HG02943 (cell line): Measurements from ENCODE around the gene SCRN2.

Experiments
- ATAC-seq: cut with Tn5 transposase; IDR thresholded peaks from one replicate; pipeline ENCODE4 v1.9.1; 2021; ENCODE audit warnings: mild to moderate bottlenecking, low read depth, moderate library complexity; ENCODE audit not compliant: unreplicated experiment

Gene SCRN2

DNA sequence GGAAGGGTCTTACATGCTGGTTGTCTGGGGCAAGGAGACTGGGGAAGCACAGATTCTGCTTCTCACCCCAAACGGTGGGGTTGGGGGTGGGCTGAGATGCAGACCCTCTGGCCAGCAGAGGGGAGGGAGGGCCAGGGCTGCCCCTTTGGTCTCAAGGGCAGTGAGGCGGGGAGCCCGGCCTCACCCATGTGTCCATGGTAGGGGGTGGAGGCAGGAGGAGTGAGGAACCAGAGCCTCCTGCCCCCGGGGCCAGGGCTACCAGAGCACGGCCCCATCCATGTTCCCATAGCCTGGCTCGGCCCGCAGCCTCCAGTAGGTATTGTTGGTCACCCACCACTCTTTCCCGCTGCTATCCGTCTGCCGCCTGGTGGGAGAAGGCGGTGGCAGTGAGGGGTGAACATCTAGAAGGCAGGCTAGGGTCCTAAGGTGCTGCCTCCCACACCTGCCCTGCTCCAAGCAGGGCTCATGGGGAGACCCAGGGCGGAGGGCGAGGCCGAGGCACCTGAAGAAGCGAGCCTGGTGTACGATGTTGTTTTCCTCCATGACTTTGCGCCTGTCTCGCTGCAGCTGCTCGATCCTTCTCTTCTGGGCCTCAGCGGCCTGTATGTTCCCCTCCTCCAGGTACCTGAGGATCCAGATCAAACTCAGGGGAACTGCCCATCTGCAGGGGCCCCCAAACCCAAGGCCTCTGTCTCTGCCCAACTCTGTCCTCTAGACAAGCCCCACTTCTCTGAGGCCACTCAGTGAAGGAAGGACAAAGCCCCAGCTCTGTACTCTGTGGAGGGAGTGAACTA, 32.8 kb downstream of the SCRN2 start:
- no peak for ATAC-seq

- no peak for ATAC-seq
Measured at GRCh38 chr17:47807421-47807820, 33.7 kb downstream of the SCRN2 start.

DNA sequence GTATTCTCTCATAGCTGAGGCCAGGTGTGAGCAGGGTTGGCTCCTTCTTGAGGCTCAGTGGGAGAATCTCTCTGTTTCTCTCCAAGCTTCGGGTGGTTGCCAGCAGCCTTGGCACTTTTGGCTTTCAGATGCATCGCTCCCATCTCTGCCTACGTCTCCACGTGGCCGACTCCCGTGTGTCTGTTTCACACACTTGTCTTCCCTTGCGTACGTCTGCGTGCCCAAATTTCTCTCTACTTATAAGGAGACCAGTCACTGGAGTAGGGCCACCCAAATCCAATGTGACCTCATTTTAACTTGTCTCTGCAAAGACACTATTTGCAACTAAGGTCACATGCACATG, 34.2 kb downstream of the SCRN2 start:
- ATAC-seq = no peak

DNA sequence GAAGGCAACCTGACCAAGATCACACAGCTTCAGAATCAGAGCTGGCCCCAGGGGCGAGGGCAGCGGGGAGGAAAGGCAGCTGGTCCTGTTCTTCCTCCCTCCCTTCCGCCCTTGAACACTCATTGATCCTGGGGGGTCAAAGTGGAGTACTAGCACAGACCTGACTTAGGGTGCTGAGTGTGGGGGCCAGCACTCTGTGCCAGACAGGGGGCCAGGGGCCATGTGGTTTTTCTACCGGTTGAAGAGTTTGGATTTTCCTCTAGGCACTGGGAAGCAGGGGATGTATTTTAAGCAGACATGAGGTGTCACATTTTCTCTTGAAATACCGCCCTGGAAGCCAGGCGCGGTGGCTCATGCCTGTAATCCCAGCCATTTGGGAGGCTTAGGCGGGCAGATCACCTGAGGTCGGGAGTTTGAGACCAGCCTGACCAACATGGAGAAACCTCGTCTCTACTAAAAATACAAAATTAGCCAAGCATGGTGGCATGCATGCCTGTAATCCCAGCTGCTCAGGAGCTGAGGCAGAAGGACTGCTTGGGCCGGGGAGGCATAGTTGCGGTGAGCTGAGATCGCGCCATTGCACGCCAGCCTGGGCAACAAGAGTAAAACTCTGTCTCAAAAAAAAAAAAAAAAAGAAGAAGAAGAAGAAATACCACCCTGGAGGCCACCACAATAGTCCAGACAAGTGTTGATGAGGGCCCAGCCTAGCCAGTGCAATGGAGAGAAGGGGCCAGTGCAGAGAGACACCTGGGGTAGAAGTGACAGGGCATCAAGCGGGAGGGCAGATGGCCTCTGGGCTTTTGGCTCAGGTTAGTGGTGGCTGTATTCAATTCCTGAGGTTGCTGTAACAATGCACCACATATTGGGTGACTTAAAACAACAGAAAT, 34.8 kb downstream of the SCRN2 start:
- no peak for ATAC-seq

DNA sequence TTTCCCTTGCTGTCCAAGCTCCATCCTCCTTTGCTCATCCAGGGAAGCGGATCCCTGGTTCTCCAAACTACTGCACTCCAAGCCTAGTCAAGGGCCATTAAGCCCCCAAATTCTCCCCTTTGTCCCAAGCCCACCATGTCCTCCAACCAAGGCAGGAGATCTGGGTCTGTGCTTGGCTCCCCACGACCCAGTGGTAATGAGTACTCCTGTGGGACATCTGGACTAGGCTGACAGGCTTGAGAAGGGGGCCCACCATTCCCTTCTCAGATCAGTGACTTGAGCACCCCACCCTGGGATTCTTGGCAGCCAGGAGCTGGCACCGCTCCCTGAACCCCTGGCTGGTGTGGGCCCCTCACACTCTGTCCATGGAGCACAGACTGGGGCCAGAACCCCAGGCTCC, 36.6 kb downstream of the SCRN2 start:
- no peak for ATAC-seq

- no peak for ATAC-seq
Measured at GRCh38 chr17:47803751-47804150, 37.3 kb downstream of the SCRN2 start.

- no peak for ATAC-seq
Measured at GRCh38 chr17:47803201-47803600, 37.9 kb downstream of the SCRN2 start.

GRCh38 chr17:47802341-47803022, 38.6 kb downstream of the SCRN2 start:
- no peak for ATAC-seq

GRCh38 chr17:47801906-47802305, 39.2 kb downstream of the SCRN2 start:
- ATAC-seq = no peak

DNA sequence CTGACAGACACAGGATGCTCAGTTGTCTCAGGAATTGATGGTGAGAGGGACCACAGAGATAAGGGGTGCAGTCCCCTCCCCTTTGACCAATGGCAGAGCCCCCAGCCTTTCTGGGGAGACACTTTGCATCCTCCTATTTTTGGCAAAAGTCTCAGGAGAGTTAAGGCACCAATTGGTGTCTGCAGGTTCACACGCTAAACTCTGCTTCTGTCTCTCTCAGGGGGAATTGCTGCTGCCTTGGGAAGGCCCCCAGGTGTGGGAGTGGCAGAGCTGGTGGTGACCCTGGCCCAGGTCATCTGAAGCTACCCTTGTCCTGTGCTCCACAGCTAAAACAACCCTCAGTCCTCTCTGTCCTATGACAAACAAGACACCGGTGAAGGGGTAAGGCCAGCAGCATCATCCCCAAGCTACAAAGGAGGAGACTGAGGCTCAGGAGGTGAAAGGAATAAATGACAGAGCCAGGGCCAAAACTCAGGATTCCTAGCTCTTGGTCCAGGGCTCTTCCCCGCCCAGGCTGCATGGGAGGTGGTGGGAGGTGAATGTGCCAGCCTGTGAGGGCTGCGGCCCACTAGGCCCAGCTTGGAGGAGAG, 39.8 kb downstream of the SCRN2 start:
- no peak for ATAC-seq

DNA sequence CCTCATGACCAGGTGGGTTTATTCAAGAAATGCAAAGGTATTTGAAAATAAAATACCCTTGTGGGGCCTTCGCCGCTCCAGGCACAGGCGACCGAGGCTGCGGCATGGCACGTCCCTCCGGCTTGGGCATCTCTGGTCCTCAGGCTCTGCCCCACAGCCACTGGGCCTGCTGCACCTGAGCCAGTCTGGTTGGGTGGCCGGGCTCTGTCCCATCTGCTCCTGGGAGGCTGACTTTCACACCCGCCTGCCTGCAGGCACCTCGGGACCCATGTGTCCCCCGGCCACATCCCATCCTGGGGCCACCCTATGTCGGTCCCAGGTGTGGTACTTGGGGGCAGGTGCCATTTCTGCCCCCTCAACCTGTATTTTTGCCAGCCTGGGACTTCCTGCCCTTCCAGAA, 40.4 kb downstream of the SCRN2 start:
- ATAC-seq = no peak

- no peak for ATAC-seq
Measured at GRCh38 chr17:47797797-47798196, 43.3 kb downstream of the SCRN2 start.

- ATAC-seq = no peak
Measured at GRCh38 chr17:47792979-47793378, 48.1 kb downstream of the SCRN2 start.

- no peak for ATAC-seq
Measured at GRCh38 chr17:47792457-47792856, 48.6 kb downstream of the SCRN2 start.

GRCh38 chr17:47791025-47791424, 50.0 kb downstream of the SCRN2 start:
- no peak for ATAC-seq

DNA sequence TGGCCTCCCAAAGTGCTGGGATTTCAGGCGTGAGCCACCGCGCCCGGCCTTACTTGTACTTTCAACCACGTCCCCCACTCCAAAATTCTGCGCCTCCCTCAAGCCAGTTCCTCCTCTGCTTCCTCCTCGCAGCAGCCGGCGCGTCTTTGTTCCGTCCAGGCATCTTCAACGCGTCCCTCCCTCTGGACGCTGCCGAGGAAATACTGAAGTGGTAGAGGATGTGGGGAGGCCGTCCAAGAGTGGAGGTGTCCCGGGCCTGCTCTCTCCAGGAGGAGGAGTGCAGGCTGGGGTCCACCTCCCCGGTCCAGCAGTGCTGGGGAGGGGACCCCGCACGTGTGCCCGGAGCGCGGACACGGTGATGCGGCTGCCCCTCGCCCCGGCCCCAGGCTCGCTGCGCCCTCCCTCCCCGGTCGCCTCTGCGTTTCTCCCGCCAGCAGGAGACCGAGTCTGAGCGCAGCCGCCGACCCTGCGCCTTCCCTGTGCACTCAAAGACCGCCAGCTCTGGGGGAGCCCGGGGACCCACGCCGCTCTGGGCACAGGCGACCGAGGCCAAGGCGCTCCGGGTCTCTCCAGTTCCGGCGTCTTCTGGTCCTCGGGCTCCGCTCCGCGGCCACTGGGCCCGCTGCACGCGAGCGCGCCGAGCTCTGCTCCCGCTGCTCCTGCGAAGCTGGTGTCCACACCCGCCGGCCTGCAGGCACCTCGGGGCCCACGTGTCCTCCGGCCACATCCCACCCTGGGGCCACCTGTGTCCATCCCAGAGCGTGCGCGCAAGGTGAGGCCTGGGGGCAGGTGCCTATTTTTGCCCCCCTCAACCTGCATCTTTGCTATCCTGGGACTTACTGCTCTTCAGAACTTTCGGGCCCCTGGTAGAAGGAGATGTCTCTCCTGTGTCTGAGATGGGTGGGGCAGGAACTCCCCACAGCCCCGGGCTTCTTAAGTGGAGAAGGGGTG, 51.2 kb downstream of the SCRN2 start:
- no peak for ATAC-seq
